H1 (cell line): ENCODE results near the gene CRYAB. TPM values are rescaled to one million over a fixed set of nuclear protein-coding genes. Genes with fewer than 3 reads are reported as not detected.

Experiments
- CHD7 ChIP-seq: fragments of 300-600 bp; sonication (generic); IDR thresholded peaks from 2 replicates; pipeline ENCODE4 v1.7.1; 2012; ENCODE audit warnings: low read length, moderate library complexity, mild to moderate bottlenecking, inconsistent platforms; ENCODE audit not compliant: insufficient replicate concordance
- CTCF ChIP-seq, 3 experiments: IDR thresholded peaks; 1 replicate in 2 of 3; 2 replicates in 1 of 3; pipeline versions ENCODE4 v1.5.1 to v1.6.1; 2011; ENCODE audit warnings: low read length in 3 of 3, mild to moderate bottlenecking in 3 of 3, inconsistent platforms in 2 of 3, low read depth in 1 of 3, moderate library complexity in 1 of 3; ENCODE audit not compliant: insufficient read depth in 1 of 3; ENCODE audit errors: control extremely low read depth in 1 of 3
- GTF2F1 ChIP-seq: IDR thresholded peaks from 2 replicates; pipeline ENCODE4 v1.6.1; 2012; ENCODE audit warnings: low read depth, low read length, improper control_type of control experiment, borderline replicate concordance
- KDM4A ChIP-seq: IDR thresholded peaks from one replicate; pipeline ENCODE4 v1.7.1; 2012; ENCODE audit warnings: low read depth, mild to moderate bottlenecking, moderate library complexity, low read length, inconsistent platforms; ENCODE audit not compliant: severe bottlenecking
- NANOG ChIP-seq: IDR thresholded peaks from 2 replicates; pipeline ENCODE4 v1.6.1; 2011; ENCODE audit warnings: low read length, low read depth, mild to moderate bottlenecking, inconsistent platforms; ENCODE audit not compliant: insufficient read depth, poor library complexity, severe bottlenecking
- RFX5 ChIP-seq: IDR thresholded peaks from 2 replicates; pipeline ENCODE4 v1.6.1; 2011; ENCODE audit warnings: low read depth, low read length, improper control_type of control experiment, borderline replicate concordance
- SIX5 ChIP-seq: IDR thresholded peaks from 2 replicates; pipeline ENCODE4 v1.6.1; 2011; ENCODE audit warnings: mild to moderate bottlenecking, low read depth, low read length
- ZNF274 ChIP-seq: IDR thresholded peaks from 2 replicates; pipeline ENCODE4 v1.7.0; 2012; ENCODE audit warnings: low read length, borderline replicate concordance; ENCODE audit errors: extremely low read depth
- polyA plus RNA-seq, 7 experiments: library from polyadenylated mRNA; depleted of rRNA in 3 of 7; stranded (reverse) in 5 of 7; unstranded in 2 of 7; fragments of >200 nt in 5 of 7; fragments of 200-250 nt in 2 of 7; gene quantifications; 1 replicate in 5 of 7; 2 replicates in 1 of 7; 4 replicates in 1 of 7; pipeline versions ENCODE4 v1.2.1 to v1.2.3, GENCODE V29; 2011 to 2013; ENCODE audit warnings: missing spikeins in 2 of 7, mixed read lengths in 2 of 7
- total RNA-seq: library from RNA; stranded (reverse); fragmentation: NEBNext Ultra II Directional; extraction: Animal tissue kit (Norgen Biotek cat#: 25700); gene quantifications from 2 replicates; pipeline ENCODE4 v1.2.1, GENCODE V29; 2021

CRYAB gene
- total and polyA plus RNA-seq, 2 of the 8 experiments (the other 6 are each of a cell fraction or from before 2014, with no cell fraction given) = 1.9 to 2.0 TPM

GRCh38 chr11:111941963-111942362 is 30.4 kb upstream of the CRYAB start (continued):
- no peak for TF ChIP-seq CHD7
- TF ChIP-seq CTCF (IDR thresholded peaks at IDR 0.05; ENCODE audit: control extremely low read depth in 1 of 3, insufficient read depth in 1 of 3, low read depth in 1 of 3, low read length in 3 of 3) = no peak
- no peak for TF ChIP-seq ZNF274
- no peak for TF ChIP-seq RFX5
- no peak for TF ChIP-seq SIX5
- TF ChIP-seq KDM4A = no peak
- TF ChIP-seq NANOG = no peak
- TF ChIP-seq GTF2F1 = no peak
- TF ChIP-seq, all 59 proteins: peak for 0
